ENCODE results near the gene PRKCA.

The PRKCA gene

DNA sequence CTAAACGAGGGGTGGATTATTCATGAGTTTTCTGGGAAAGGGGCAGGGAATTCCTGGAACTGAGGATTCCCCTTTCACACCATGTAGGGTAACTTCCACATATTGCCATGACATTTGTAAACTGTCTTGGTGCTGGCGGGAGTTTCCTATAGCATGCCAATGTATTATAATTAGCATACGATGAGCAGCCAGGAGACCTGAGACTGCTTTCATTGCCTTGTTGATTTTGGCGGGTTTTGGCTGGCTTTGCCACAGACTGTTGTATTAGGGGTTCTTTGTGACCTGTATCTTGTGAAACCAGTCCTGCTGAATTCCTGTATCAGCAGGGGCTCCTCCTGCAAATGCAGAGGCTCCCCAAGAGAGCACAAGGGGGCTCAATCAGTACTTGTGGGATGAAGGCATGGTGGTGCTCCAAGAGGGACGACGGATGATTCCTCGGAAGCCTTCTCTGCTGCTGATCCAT is 428.1 kb downstream of the PRKCA start:
- in situ Hi-C loops (cut with HindIII; ENCODE audit: low pct_ligation_motif_present, low pct_unique_long_range_greater_than_20kb, low sequenced_read_pairs) = no loop called here
- DNase-seq = no peak

GRCh38 chr17:66733759-66734158 is 431.3 kb downstream of the PRKCA start:
- DNase-seq = no peak
- in situ Hi-C loops (cut with HindIII; ENCODE audit: low pct_ligation_motif_present, low pct_unique_long_range_greater_than_20kb, low sequenced_read_pairs) = no loop called here

DNA sequence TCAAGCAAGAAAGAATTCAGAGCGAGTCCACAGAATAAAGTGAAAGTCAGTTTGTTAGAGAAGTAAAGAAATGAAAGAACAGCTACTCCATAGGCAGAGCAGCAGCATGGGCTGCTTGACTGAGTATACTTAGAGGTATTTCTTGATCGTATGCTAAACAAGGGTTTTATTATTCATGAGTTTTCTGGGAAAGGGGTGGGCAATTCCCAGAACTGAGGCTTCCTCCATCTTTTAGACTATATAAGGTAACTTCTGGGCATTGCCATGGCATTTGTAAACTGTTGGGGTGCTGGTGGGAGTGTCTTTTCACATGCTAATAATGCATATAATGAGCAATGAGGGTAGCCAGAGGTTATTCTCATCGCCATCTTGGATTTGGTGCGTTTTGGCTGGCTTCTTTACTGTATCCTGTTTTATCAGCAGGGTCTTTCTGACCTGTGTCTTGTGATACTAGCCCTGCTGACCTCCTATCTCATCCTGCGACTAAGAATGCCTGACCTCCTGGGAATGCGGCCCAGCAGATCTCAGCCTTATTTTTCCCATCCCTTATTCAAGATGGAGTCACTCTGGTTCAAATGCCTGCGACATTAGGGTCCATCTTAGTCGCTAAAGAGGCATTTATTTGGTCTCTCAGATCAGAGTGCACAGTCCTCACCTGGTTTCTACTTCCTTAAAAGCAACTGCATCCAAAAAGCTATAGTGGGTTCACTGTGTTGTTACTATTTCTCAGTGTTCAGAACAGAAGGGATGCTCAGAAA is 432.0 kb downstream of the PRKCA start:
- in situ Hi-C loops (cut with HindIII; ENCODE audit: low pct_ligation_motif_present, low pct_unique_long_range_greater_than_20kb, low sequenced_read_pairs) = no loop called here
- DNase-seq = no peak

DNA sequence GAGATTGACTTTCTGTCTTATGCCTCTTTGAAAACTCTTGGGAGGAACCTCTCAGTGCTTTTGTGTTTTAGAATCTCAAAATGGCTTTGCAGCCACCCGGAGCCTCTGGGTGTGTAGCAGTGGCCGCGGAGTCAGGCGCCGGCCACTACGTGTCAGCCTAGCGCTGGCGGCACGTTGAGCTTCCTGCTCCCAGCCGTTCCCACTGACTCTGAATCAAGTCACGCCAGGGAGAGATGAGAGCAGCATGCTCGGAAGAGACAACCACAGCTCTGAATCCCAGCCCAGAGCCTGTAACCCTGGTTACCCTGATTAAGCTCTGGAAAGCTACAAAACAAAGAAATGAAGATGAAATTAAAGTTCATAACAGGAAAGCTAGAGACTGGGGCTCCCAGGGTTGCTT is 435.1 kb downstream of the PRKCA start:
- in situ Hi-C loops (cut with HindIII; ENCODE audit: low pct_ligation_motif_present, low pct_unique_long_range_greater_than_20kb, low sequenced_read_pairs) = no loop called here
- no peak for DNase-seq

DNA sequence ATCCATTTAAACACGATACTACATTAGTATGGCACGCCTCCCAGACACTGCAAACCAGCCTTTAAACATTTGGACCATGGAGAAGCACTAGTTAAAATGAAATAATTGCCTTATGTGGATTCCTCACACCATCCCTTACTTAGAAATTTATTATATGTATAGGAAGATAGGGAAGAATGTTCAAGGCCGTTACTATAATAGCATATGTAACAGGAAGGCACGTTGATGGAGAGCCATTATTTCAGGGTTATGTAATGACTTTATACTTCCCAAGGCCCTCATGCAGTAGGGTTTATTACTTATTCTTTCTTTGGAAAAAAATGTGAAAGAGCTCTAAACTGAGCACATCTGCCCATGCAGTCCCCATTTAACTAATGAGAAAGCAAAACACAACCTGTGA is 435.9 kb downstream of the PRKCA start:
- DNase-seq = no peak
- in situ Hi-C loops (cut with HindIII; ENCODE audit: low pct_ligation_motif_present, low pct_unique_long_range_greater_than_20kb, low sequenced_read_pairs) = no loop called here

GRCh38 chr17:66739553-66739952 is 437.1 kb downstream of the PRKCA start:
- DNase-seq = no peak
- in situ Hi-C loops (cut with HindIII; ENCODE audit: low pct_ligation_motif_present, low pct_unique_long_range_greater_than_20kb, low sequenced_read_pairs) = no loop called here

DNA sequence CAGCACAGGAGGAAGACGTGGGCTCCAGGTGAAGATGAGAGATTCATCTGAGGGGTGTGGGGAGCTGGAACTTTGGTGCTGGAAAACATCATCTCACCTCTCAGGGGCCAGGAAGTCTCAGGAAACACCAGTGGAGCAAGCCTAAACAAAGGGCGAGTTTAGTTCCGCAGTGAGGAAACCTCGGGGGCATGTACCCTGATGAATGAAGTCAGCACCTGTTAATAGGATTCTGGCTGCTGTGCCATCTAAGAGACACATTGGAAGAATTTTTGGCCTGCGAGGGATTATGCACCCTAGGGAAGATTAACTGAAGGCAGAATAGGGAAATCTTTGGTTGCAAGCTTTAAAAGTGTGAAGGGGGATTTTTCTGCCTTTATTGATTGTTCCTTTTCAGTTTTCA is 437.8 kb downstream of the PRKCA start:
- in situ Hi-C loops (cut with HindIII; ENCODE audit: low pct_ligation_motif_present, low pct_unique_long_range_greater_than_20kb, low sequenced_read_pairs) = no loop called here
- no peak for DNase-seq

GRCh38 chr17:66743511-66743910 is 441.1 kb downstream of the PRKCA start:
- in situ Hi-C loops (cut with HindIII; ENCODE audit: low pct_ligation_motif_present, low pct_unique_long_range_greater_than_20kb, low sequenced_read_pairs) = no loop called here
- no peak for DNase-seq

GRCh38 chr17:66746736-66747135 is 444.3 kb downstream of the PRKCA start:
- no peak for DNase-seq
- in situ Hi-C loops (cut with HindIII; ENCODE audit: low pct_ligation_motif_present, low pct_unique_long_range_greater_than_20kb, low sequenced_read_pairs) = no loop called here

- no peak for DNase-seq
- in situ Hi-C loops (cut with HindIII; ENCODE audit: low pct_ligation_motif_present, low pct_unique_long_range_greater_than_20kb, low sequenced_read_pairs) = no loop called here
Measured at GRCh38 chr17:66747578-66748275, 445.3 kb downstream of the PRKCA start.

- in situ Hi-C loops (cut with HindIII; ENCODE audit: low pct_ligation_motif_present, low pct_unique_long_range_greater_than_20kb, low sequenced_read_pairs) = no loop called here
- DNase-seq = no peak
Measured at GRCh38 chr17:66748578-66748977, 446.2 kb downstream of the PRKCA start.

DNA sequence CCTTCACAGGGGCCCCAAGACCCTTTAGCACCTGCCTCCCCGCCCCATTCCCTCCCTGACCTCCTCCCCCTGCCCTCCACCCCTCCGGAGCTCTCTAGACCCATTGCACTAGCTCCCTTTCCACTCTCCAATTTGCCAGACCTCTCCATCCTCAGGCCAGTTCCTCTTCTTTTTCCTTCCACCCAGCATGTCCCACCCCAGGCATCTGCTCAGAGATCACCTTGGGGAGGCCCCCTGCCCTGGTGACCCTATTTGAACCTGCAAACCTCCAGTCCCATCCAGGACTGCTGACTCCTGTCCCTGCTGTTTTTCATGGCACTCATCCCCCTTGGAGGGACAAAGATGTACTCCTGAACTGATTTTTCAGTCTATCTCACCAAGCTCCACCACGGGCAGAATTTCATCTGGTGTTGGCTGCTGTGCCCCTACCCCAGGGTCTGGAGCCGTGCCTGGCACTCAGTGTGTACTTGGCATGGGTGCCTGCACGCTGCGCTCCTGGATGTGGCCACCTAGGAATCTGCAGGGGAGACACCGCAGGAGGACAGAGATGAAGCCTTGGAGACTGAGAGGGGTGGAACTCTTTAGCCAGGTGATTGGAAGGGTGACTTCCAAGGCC is 446.9 kb downstream of the PRKCA start:
- DNase-seq = no peak
- in situ Hi-C loops (cut with HindIII; ENCODE audit: low pct_ligation_motif_present, low pct_unique_long_range_greater_than_20kb, low sequenced_read_pairs) = no loop called here

DNA sequence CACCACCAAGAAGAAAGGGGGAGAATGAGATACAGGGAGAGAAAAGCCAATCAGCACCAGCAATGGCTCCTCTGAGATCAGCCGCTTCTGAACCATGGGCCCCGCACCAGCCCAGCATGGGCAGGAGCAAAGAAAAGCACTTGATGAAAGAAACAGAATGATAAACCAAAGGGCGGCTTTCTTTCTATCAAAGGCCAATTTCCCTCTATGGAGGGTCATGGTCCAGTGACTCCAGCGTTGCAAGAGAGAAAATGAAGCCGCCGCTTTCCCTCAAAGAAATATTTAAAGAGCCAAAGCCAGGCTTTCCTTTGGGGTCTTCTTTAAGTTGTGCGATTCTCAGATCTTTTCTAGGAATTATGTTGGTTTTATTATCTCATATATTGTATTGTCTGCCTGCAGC is 447.7 kb downstream of the PRKCA start:
- no peak for DNase-seq
- in situ Hi-C loops (cut with HindIII; ENCODE audit: low pct_ligation_motif_present, low pct_unique_long_range_greater_than_20kb, low sequenced_read_pairs) = no loop called here

GRCh38 chr17:66750781-66751543 is 448.5 kb downstream of the PRKCA start:
- no peak for DNase-seq
- in situ Hi-C loops (cut with HindIII; ENCODE audit: low pct_ligation_motif_present, low pct_unique_long_range_greater_than_20kb, low sequenced_read_pairs) = no loop called here

GRCh38 chr17:66751771-66752170 is 449.4 kb downstream of the PRKCA start:
- DNase-seq = no peak
- in situ Hi-C loops (cut with HindIII; ENCODE audit: low pct_ligation_motif_present, low pct_unique_long_range_greater_than_20kb, low sequenced_read_pairs) = no loop called here

DNA sequence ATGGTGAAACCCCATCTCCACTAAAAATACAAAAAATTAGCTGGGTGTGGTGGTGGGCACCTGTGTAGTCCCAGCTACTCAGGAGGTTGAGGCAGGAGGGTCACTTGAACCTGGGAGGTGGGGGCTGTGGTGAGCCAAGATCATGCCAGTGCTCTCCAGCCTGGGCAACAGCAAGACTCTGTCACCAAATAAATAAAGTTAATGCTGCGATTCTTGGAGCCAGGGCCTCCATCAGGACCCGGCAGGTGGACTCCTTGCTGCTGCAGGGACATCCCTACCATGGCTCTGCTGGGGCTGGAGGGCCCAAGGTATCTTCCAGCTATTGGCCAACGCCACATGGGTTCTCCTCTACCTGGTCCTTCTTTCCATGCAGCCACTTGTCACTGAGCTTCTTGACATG is 450.0 kb downstream of the PRKCA start:
- no peak for DNase-seq
- in situ Hi-C loops (cut with HindIII; ENCODE audit: low pct_ligation_motif_present, low pct_unique_long_range_greater_than_20kb, low sequenced_read_pairs) = no loop called here

DNA sequence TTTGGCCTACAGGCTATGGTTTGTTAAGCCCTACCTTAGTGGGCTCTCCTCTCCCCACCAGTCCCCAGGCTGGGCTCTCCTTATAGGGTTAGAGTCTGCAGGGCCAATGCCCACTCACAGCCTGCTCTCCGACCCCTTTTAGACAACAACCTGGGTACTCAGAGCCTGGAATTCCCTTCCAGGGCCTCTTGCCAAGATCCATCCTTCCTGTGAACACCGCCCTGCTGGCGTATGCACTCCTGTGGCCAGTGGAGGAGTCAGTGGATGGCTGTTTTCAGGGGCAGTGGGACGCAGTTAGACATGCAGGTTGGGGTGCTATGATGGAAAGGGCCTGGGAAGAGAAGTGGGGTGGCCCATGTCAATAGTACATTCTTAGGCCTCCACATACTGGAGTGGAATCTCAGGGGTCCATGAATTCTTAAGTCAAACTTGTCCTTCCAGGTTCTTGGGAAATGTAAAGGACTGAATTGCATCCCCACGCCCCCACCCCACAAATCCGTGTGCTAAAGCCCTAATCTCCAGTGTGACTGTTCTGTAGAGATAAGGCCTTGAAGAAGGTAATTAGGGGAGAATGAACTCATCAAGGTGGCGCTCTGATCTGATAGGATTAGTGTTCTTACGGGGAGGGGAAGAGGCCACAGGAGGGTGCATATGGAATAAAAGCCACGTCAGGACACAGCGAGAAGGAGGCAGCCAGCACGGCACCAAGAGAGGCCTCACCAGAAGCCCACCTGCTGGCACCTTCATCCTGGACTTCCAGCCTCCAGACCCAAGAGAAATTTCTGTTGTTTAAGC is 450.9 kb downstream of the PRKCA start:
- DNase-seq = no peak
- in situ Hi-C loops (cut with HindIII; ENCODE audit: low pct_ligation_motif_present, low pct_unique_long_range_greater_than_20kb, low sequenced_read_pairs) = no loop called here

All from ACHN (cell line).